SK-N-SH treated with all-trans-retinoic acid at 6 μM for 48 hours (cell line): ENCODE results near the gene KLB.

Source experiments
- CSRNP3 ChIP-seq: fragments of 250-450 bp; sonication (Bioruptor Pico); IDR thresholded peaks from 2 replicates; pipeline ENCODE4 v1.5.1; 2021; ENCODE audit warnings: mild to moderate bottlenecking, moderate library complexity
- ESRRG ChIP-seq: fragments of 250-450 bp; sonication (Bioruptor Pico); IDR thresholded peaks from 2 replicates; pipeline ENCODE4 v1.6.1; 2021; ENCODE audit warnings: mild to moderate bottlenecking
- RARB ChIP-seq: fragments of 250-450 bp; sonication (Bioruptor Pico); IDR thresholded peaks from 2 replicates; pipeline ENCODE4 v1.8.0; 2021; ENCODE audit warnings: mild to moderate bottlenecking, moderate library complexity
- ZFP3 ChIP-seq: fragments of 250-450 bp; sonication (Bioruptor Pico); IDR thresholded peaks from 2 replicates; pipeline ENCODE4 v1.5.0; 2020; ENCODE audit warnings: mild to moderate bottlenecking, moderate library complexity

GRCh38 chr4:39480251-39480650, 73.5 kb downstream of the KLB start:
- TF ChIP-seq CSRNP3: no peak
- no peak for TF ChIP-seq RARB (CRISPR knock-in tag)
- no peak for TF ChIP-seq ESRRG (CRISPR knock-in tag)
- no peak for TF ChIP-seq ZFP3 (CRISPR knock-in tag)
